Activated T-cell treated with anti-CD3 and anti-CD28 coated beads for 24 hours (primary cell): ENCODE data around the gene PMS1.
"Not testable (repeated sequence)": the region's sequence is repeated elsewhere in the genome, so short reads cannot be mapped to it uniquely, and the experiment has no call there.

Experiments used
- DNase-seq: peaks from one replicate; pipeline ENCODE4 v3.0.0-alpha.2; 2020; ENCODE audit warnings: low read depth

Gene PMS1

DNA sequence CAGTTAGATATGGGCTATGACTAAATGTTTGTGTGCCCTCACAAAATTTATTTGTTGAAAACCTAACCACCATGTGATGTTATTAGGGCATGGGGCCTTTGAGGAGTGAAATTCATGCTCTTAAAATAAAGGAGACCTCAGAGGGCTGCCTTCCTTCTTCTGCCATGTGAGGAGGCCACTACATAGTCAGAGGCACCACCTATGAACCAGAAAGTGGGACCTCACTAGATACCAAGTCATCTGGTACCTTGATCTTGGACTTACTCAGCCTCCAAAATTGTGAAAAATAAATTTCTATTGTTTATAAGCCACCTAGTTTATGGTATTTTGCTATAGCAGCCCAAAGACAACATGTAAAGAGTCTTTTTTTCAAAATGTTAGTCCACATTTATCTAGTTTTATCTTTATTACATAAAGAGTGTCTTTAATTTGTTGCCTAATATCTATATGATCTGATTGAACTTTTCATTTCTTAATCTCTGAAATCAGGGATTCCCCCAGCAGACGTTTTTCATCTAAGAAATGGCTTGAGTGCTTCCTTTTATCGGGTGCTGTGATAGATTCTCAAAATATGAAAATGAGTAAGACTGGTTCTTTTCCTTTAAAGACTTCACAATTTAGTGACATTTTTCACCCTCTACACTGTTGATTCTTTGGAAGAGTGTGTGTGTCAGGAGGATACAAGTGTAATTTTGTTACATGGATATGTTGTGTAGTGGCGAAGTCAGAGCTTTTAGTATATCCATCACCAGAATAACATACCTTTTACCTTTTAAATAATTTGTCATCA, 34.2 kb downstream of the PMS1 start:
- no peak for DNase-seq

- no peak for DNase-seq
These were observed 35.1 kb downstream of the PMS1 start for GRCh38 chr2:189819297-189819704.

GRCh38 chr2:189821953-189822748, 37.9 kb downstream of the PMS1 start:
- DNase-seq, result no peak

- no peak for DNase-seq
These were observed 40.6 kb downstream of the PMS1 start for GRCh38 chr2:189824694-189825396.

DNA sequence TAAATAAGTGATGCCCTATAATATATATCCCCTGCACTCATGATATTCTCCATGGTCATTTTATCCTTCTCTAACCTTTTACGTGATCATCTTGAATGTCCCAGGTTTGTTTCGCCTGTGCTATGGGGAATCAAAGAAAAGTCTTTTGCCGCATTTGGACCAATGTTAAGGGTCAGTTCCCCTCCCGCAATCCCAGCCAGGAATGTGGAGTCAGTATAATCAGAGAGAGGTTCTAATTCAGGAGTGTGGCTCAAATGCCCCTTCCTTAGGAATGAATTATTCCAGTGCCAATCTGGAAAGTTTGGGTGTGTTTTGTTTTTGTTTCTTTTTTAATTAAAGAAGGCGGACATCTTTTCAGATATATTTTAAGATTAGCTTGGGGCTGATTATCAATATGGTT, 41.8 kb downstream of the PMS1 start:
- no peak for DNase-seq

GRCh38 chr2:189829102-189829833, 45.0 kb downstream of the PMS1 start:
- DNase-seq, result no peak

- no peak for DNase-seq
These were observed 46.3 kb downstream of the PMS1 start for GRCh38 chr2:189830510-189830909.

DNA sequence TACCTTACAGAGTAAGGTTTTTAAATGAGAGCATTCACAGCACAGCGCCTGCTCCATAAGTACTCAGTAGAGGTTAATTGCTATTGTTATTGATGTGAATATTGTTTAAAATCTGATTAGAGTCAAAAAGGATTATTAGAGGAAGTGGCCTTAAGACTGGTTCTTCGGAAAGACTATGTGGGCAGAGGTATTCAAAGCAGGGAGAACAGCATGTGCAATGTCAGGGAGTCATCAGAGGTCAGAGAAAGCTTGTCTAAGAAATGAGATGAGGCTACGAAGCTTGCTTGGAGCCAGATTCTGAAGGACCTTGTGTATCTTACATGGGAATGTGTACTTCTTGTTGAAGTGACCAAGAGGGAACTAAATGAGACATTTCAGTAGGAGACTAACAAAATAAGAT, 49.8 kb downstream of the PMS1 start:
- DNase-seq, result no peak

DNA sequence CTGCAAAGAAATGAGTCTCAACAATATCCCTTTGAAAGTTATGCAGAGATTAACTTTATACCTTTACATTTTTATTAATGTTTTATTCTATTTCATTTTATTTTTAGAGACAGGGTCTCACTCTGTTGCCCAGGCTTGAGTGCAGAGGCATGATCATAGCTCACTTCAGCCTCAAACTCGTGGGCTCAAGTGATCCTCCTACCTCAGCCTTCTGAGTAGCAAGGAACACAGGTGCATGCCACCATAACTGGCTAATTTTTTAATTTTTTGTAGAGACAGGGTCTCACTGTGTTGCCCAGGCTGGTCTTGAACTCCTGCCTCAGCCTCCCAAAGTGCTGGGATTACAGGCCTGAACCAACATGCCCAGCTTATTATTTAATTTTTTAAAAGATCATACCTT, 50.4 kb downstream of the PMS1 start:
- not testable (repeated sequence) for DNase-seq

DNA sequence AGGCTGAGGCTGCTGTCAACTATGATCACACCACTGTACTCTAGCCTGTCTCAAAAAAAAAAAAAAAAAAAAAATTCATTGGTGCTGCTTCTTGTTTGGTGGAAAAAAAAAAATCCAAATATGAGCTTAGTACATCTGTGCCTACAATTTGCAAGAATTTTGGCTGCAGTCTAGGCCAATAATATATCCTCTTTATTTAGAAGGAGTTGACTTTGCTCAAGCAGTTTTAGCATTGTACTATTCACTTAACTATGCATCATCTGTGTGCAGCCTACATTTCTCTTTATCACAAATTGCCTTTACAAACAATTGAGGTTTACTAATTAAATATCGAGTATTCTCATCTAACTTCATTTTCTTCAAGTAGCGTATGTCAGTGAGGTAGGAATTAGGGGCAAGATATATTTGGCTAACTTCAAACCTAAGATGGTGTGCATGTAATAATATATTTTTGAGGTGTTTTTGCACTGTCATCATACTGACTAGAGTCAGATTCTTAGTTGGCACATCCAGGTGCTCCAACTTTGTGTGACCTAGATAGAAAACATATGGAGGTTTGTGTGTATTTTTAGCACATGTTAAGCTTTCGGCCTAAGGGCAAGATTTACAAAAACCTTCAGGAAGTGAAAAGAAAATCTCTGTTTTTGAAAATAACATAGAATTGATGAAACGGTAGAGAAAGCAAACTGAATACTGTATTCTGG, 51.8 kb downstream of the PMS1 start:
- no peak for DNase-seq

DNA sequence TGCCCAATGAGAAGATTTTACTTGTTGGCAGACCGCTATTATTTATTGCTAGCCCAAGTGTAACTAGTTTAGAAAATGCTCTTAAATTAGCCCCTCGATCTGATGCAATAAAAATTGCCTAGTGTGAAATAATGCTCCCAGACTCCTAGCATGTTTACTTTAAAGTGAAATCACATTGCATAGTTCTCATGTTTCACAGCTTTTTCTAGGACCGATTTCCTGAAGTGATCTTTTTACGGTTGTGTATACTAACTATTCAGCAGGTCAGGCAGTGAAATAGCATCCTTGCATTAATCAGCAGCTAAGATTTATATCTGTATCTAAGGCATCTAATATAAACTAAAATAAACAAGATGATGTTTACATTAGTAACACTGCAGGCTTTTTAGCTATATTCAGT, 52.4 kb downstream of the PMS1 start:
- DNase-seq, result no peak

- DNase-seq, result no peak
These were observed 53.1 kb downstream of the PMS1 start for GRCh38 chr2:189837326-189837725.

DNA sequence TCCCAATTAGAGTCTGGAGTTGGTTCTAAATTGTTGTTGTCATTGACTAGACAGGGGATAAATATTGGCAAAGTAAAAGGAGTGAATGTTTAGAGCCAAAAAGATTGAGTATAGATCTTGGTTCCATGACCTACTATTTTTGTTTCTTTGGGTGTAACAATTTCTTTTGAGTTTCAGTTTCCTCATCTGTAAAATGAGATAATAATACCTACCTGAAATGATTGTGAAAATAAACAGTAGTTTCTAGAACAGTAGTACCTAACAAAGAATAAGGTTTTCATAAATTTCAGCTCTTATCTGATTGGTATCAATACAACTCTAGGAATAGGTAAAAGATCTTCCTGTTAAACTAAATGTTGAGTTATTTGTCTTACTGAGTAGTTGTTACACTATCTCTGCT, 56.8 kb downstream of the PMS1 start:
- no peak for DNase-seq

- DNase-seq, result no peak
These were observed 64.0 kb downstream of the PMS1 start for GRCh38 chr2:189848276-189848675.

- no peak for DNase-seq
These were observed 65.3 kb downstream of the PMS1 start for GRCh38 chr2:189849550-189849949.

DNA sequence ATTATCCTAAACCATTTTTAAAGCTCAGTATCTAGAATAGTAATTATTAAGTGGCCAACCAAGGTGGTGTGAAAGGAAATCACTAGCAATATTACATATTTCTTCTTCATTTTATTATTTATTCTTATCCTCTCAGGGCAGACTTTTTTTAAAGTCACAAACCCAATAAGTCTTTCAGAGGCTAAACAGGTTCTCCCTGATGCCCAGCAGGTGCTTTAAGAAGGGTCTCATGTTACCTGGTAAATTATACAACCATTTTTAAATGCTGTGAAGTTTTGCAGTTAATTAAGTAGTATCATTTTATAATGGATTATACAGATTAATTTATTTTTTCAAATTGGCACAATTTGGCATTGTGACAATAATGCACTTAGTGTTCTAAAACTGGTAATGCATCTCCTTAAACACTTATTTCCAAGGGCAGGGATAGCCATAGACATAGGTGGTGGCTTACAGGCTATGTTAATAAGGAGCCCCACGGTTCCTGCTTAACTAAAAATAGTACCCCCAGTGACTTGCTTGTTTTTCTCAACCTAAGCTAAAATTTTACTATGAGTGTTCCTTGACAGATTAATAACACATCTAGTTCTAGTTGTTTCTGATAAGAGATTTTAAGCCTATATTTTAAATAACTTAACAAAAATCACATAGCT, 67.0 kb downstream of the PMS1 start:
- DNase-seq, result no peak

- DNase-seq, result no peak
These were observed 69.9 kb downstream of the PMS1 start for GRCh38 chr2:189854187-189854586.

DNA sequence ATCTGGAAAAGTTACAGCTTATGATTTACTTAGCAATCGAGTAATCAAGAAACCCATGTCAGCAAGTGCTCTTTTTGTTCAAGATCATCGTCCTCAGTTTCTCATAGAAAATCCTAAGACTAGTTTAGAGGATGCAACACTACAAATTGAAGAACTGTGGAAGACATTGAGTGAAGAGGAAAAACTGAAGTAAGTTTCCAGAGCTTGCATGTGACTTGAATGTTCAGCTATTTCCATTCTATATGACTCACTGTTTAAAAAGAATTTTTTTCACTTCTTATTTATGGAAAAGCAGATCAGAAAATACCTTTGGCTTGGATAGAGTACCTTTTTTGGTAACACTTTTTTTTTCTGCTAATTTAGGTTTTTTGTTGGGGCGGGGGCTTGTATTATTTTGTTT, 70.7 kb downstream of the PMS1 start:
- DNase-seq, result no peak

GRCh38 chr2:189858291-189858690, 74.0 kb downstream of the PMS1 start:
- no peak for DNase-seq

- DNase-seq, result no peak
These were observed 75.9 kb downstream of the PMS1 start for GRCh38 chr2:189860161-189860560.

DNA sequence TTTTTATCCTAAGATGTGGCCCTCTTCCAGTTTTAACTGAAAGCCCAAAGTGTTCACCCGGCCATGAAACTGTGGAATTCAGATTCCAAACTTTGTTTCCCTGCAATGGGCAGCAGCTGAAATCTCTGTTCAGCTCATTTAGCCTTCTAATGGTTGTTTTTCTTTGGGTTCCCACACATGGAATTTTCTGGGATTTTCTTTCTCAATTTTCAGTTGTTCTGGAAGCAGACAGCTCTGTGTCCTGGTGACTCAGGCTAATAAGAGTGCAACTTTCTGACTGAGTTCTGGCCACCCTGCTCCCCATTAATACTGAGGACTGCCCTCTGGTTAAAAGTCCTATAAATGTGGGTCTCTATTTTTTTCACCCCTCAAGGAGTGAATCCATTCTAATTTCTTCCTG, 78.5 kb downstream of the PMS1 start:
- DNase-seq, result no peak
